ENCODE results near the gene ST14.

The ST14 gene

DNA sequence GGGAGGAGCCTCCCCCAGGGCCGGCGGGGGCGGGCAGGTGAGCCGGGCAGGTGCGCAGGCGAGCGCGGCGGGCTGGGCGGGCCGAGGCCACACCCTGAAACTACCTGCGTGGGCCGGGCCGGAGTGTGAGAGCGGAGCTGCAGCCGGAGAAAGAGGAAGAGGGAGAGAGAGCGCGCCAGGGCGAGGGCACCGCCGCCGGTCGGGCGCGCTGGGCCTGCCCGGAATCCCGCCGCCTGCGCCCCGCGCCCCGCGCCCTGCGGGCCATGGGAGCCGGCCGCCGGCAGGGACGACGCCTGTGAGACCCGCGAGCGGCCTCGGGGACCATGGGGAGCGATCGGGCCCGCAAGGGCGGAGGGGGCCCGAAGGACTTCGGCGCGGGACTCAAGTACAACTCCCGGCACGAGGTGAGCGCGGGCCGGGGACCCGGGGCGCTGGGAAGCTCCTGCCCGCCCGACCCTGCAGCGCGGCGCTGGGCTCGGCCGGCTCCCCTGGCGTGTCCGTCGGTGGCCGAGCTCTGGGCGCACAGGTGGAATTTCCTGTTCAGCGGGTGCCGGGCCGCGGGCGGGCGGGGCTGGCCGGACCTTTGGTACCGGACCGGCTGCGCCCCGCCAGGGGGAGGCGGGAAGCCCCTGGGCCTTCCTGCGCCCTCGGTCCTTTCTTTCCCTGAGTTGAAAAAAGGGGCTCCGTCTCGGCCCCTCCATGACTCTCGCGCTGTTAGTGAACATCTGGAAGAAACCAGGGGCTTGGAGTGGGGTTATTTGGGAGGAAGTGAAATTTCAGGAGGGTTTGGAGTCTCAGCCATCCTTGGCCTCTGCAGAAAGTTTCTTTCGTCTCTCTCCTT is at the start of gene ST14:
Gene ST14 (plus strand): TSS at position 126 of the 841 bp plus-strand sequence. CDS start 198 bp downstream, at position 324.
- DNase-seq: no peak

DNA sequence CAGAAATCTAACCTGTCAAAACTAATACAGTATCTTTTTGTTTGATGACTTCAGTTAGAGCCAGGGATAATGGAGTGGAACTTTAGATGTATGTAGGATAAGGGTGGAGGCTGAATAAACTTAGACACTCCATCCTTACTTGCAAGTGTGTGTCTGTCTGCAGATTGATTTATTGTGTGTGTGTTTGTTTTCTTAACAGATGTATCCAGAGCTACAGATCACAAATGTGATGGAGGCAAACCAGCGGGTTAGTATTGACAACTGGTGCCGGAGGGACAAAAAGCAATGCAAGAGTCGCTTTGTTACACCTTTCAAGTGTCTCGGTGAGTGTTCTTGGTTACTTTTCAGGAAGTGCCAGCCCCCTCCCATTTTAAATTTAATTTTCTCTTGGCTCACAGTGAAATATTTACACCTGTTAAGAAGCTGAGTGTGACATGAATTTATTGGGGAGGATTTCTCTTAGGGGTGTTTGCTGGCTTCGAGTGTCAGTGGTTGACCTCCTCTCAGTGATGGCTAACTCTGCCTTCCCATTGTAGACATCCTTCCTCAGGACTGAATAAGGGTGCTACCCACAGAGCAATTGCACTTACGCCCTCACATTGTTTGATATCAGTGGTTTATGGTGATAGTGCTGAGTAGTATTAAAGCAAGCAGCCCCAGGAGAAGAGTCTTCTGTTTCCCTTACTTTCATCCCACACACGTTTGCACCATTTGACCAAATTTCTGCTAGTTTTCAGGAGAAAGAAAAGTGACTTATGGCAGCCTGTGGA is 49.1 kb upstream of the ST14 start:
- no peak for DNase-seq

DNA sequence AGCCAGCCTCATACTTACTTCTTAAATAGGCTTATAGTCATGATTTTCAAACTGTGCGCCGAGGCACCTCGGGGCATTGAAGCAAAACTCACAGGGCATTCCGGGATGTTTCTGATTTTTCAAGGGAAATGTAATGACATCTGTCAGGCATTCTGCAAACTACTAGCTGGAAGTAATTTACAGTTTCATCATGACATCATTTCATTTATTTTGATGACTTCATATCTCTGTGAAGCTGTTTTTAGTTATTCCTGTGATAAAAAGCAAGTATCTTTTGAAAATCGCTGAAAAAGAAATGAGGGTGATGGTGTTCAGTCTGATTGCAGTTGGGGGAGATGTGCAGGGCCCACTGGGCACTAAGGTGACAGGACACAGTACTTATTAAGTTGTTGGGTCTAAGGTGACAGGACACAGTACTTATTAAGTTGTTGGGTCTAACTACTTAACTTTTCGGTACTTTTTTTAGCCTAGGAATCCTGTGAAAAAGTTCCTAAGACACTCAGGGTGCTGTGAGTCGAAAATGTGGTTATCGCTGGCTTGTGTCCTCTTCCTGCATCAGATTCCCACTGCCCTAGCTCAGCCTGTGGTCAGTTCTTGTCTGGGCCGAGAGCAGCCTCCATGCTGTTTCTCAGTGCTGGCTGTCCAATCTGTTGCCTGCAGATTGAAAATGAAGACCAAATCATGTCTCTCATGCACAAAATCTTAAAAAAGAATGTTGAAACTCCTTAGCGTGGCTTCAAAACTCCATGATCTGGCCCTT is 47.3 kb upstream of the ST14 start:
- DNase-seq: no peak

DNA sequence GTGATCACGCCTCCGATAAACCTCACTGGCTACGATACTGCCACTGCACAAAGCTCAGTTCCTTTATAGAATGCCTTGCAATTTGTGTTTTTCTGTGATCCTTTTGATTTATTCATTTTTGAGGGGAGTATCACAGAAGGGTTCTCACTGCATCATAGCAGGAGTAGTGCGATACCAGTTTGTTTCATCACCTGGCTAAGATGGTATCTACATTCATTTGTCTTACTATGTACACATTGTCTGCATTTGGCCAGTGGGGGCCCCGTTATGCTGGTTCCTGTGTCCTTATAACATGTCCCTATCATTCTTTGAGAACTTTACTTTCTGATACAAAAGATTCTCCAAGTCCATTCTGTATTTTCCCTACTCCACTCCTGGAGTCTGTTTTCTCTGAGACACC is 45.3 kb upstream of the ST14 start:
- DNase-seq: no peak

DNA sequence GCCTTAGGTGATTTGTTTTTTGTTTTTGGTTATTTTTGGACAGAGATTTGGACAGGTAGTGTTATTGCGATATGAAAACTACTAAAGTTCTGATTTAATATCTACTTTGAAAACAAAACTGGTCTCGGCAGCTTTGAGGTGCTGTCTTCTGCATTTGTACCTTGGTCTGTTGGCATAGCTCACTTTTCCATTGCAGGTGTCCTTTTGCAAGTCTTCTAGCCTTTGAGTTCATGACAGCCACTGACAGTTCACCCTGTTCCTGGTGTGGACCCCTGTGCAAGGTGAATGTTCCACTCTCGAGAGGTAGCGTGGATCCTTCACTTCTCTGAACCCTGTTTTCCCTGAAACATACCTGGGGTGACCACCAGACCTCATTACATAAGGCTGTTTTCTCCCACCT is 44.9 kb upstream of the ST14 start:
- DNase-seq: no peak

DNA sequence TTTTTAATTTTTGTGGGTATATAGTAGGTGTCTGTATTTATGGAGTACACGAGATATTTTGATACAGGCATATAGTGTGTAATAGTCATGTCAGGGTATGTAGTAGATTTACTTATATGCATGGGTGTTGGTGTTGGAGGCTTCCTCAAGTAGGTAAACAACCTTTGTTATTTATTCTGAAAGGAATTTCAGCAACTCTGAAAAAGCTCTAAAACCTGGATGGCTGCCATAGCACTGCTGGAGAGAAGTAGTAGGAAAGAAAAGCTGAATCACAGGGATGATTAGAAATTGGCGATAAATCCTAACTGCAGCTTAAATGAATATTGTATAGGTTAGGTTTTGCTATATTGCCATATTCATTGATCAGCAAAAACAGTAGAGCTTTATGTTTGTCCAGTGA is 44.4 kb upstream of the ST14 start:
- DNase-seq: no peak

DNA sequence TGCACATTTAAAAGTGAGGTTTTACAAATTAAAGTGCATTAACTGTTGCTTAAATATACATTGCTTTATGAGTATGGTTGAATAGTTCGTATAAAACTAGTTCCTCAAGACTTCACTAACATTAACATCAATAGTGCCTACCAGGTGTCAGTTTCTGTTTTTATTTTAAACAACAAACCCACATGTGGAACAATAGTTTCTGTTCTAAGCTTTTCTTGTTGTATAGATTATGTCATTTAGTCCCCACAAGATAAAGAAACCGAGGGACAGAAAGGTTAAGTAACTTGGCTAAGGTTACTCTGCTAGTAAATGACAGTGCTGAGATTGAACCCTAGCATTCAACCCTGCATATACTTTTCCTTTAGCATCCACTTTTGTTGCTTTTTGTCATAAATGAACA is 41.4 kb upstream of the ST14 start:
- DNase-seq: no peak

DNA sequence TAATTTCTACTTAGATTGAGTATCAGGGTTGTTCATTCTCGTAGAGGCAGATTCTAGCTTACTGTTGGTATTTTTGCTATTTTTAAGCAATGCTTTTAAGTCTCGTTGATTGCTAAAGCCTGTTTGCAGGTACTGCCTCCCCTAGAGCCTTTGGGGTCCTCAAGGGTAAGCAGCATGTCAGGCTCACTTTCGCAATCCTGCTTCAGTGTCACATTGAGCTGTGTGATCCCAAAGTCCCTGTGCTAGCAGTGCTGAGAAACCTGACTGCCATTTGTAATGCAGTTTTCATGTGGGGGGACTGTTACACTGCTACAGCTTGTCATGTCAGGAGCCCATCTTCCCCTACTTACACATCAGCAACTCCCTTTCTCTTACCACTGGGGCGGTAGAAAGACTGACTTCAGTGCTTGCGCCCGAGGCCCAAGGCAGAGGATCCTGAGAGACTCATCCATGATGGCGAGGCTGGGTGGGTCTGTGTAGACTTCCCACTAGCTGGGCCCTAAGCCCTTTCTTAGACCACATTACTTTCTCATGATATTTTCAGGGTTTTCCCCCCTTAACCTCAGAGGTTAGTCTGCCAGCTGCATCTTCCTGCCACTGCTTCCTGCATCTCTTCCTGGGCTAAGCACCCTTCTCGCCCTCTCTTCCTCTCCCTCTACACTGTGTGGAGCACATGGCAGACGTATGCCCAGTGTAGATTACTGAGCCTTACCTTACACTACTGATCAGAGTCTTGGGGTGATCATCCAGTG is 40.8 kb upstream of the ST14 start:
- no peak for DNase-seq

DNA sequence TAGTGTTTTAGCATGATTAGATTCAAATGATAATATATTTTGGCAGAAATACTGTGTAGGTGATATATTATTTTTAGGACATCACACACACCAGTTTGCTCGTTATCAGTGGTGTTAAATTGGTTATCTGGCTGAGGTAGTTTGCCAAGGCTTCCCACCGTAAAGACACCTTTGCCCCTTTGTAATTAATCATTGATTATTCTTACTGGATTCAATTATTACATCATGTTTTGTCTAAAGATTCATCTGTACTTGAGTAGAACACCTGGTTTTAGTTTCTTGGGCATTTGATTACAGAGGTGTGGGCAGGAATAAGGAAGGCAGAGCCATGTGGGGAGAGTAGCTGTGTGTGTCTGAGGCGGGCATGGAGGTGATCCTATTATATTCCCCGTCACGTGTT is 39.5 kb upstream of the ST14 start:
- DNase-seq: no peak

DNA sequence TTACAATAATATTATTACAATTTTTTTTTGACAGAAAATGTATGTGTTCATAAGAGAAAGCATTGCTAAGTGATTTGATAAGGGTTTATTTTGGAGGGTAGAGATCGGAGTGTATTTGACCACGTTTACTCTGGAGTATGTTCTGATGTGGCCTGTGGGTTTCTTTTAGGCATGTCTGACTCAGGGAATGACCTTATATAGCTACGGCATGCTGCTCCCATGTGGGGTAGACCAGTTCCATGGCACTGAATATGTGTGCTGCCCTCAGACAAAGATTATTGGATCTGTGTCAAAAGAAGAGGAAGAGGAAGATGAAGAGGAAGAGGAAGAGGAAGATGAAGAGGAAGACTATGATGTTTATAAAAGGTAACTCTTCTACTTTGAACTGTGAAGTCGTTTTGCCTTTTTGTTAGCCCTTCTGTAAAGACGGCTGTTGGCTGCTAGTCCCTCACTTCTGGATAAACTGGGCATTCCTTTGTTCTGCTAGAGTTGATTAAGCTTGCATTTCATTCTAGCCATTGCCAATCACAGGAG is 38.1 kb upstream of the ST14 start:
- DNase-seq: no peak

DNA sequence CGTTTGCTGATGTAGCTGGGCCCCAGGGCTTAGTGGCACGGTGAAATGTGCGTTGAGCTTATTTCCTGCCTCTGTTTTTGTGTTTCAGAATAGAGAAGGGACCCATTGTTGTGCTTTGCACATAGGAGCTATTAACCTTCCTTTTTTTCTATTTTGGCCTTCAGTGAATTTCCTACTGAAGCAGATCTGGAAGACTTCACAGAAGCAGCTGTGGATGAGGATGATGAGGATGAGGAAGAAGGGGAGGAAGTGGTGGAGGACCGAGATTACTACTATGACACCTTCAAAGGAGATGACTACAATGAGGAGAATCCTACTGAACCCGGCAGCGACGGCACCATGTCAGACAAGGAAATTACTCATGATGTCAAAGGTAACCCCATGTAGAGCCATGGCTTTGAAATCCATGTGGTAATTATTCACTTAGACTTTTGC is 37.4 kb upstream of the ST14 start:
- no peak for DNase-seq

DNA sequence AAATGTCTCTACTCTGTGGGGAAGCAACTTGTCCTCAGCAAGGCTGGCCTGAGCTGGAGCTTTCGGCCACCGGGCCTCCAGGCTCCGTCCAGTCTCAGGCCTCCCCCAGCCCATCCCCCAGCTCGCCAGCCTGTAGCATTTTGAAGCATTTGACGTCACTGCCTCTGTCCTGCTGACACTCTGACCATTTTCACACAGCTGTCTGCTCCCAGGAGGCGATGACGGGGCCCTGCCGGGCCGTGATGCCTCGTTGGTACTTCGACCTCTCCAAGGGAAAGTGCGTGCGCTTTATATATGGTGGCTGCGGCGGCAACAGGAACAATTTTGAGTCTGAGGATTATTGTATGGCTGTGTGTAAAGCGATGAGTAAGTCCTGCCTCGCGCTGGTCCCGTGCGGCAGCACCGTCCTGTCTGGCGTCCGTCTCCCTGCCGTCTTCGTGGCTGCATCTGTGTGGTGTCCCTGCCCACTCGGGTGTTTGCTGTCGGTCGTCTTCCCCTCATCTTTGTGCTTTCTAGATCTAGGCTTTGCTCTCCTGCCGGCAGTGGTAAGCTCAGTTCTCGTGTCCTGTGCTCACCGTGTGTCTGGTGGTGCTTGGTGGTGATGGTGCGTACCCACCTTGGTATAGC is 36.1 kb upstream of the ST14 start:
- no peak for DNase-seq

DNA sequence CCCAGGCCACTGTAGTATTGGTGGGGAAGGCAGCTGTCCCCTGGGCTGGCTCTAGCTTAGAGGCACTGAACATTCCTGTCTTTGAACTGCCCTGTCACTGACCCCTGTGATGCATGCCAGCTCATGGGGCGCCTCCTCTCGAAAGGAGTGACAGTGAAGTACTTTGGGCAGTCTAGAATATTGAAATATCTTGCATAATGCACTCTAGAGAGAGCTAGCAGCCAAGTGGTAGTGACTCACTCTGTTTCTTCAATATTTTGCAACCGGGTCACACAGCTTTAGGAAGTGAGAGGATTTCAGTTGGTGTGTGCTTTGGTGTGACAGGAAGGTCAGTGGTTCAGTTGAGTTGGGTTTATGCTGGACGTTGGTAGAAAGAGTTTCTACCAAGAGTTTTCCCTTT is 35.5 kb upstream of the ST14 start:
- no peak for DNase-seq

DNA sequence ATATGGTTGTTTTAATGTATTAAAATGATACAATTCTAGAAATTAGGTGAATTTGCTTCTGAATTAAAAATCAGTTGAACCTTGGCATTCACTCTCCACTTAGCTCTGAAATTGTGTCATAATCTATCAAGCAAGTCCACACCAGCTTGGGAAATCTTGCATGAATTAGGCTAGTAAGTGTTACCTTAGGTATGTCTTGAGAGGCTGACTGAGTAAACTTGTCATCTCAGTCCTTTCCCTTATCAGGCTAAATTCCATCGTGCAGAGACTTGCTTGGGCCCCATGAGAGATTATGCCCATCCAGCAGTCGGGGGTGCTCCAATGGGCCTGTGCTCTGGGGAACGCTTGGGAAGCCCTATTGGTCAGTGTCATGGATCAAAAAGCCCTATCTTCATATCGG is 33.9 kb upstream of the ST14 start:
- no peak for DNase-seq

DNA sequence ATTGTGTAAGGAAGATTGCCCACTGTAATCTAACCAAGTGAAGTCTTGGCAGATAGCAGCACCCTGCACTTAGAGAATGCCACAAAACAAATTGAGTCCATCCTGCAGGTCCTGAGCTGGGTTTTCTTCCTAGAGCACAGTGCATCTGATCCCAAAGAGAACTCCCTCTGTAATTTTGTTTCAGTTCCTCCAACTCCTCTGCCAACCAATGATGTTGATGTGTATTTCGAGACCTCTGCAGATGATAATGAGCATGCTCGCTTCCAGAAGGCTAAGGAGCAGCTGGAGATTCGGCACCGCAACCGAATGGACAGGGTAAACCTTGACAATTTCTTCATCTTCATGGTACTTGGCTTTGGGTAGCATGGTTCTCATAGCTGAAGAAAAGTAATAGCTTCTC is 33.1 kb upstream of the ST14 start:
- no peak for DNase-seq

DNA sequence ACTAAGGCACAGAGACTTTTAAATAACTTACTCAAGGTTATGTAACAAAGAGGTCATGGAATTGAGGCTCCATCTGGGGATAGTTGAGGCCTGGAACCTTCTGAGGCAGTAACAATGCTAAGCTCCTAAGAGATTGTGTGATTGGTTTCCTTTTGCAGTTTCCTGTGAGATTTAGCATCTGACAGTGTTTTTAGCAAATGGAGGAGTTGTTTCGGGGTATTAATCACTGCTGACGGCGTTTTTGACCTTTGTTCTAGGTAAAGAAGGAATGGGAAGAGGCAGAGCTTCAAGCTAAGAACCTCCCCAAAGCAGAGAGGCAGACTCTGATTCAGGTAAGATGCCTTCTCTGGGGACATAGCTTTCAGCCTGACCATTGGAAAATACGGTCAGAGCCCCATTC is 32.1 kb upstream of the ST14 start:
- DNase-seq: no peak

DNA sequence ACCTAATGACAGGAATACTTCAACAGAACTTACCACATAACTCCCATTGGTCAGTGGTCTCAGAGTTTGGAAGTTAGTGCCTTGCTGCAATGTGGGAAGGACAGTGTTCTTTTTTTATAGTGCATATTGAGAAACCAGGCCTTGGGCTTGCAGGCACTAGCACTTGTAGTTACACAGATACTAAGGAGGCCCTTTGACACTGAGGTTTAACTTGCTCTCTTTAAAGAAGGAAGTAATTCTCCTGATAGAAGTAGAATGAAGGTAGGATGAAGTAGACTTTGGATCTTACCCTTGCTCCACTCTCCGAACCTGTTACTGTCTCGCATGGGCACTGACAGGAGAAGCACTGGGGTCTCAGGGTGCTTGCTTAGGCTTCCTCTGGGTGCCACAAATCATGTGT is 31.0 kb upstream of the ST14 start:
- DNase-seq: no peak

DNA sequence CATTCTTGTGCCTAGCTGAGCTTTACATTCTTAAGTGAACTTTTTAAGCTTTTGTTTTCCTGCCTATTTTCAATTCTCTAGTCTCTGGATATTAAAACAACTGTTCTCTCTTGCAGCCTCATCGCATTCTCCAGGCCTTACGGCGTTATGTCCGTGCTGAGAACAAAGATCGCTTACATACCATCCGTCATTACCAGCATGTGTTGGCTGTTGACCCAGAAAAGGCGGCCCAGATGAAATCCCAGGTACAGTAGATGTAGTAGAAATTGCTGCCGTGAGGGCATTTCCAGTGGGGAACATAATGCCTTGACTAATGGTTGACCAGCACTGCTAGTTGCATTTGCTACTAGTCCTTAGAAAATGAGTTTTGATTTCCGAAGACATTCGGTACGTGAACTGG is 29.7 kb upstream of the ST14 start:
- DNase-seq: no peak

DNA sequence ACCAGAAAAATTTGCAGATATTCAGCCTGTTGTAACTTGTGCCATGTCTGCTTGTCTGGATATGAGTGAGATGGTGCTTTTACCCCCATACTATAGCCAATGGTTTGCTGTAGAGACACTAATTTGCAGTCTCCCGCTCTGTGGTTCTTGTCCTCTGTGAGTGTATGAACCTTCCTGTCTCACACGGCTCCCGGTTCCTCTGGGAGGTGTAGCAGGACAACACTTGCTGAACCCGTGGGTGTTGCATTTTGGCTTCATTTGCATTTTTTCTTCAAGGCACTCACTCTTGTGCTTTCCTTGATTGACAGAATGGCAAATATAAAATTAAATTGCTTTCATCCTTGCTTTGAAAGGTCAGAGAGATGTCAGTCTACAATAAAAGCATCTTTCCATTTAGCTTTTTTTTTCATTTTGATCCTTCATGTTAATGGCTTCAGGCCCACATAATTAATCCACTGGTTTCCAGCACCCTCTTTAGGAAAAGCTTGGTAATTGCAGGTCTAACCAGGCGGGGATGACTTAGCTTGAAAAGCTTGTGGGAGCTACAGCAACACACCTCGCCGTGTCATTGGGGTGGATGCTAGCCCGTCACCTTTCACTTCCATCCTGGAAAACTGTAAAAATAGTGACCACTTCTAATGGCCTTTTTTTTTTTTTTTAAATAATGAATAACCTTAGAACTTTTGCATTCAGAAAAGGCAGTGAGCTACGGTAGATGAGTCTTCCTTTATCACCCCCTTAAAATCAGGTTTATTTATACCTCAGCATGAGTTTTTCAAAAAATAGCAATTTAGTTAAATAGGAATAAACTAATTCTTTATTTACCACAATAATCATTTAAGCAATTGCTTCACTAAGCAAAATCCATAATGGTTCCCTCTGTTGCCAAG is 27.4 kb upstream of the ST14 start:
- DNase-seq: no peak

DNA sequence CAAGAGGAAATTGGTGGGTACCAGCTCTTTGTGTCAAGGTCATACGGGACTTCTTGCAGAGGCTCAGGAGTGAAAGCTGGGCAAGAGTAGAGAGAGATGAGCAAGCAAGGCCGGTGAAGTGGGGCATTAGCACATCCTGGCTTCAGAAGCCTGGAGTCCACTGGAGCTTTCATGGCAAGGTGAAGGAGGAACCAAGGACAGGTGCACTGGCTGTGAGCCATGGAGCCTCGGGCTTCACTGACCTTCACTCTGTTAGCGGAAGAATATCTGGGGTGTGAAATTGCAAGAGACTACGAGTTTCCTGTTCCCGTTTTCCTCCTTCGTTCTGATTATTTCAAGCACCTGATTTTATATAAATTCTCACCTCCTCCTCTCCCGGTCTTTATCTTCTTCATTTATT is 25.9 kb upstream of the ST14 start:
- no peak for DNase-seq

DNA sequence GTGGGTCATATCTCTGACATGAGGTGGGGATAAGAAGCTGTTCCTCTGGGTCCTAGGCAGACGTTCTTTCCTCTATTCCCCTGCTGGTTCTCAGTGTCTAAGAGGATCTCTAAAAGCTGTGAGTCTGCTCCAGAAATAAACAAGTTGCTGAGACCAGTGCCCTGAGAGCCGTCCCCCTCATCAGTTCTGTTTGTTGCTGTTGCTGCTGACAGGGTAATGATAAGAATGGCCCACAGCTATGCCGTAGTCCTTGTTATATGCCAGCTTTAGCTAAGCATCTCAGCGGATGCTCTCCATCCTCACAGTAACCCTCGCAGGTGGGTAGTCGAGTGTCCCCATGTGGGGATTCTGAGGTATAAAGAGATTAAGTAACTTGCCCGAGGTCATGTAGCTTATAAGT is 23.5 kb upstream of the ST14 start:
- DNase-seq: no peak

All from GOT3 (cell line).